WI38 (cell line): ENCODE data around the gene KRT4.

Experiments used
- H3K4me3 ChIP-seq: 2 replicates; pipeline ENCODE4 v1.5.1; 2011; ENCODE audit warnings: low read depth, mild to moderate bottlenecking, control low read depth, low read length
- TF ChIP-seq, protein P1 (sequence below): IDR thresholded peaks from 2 replicates; pipeline ENCODE4 v1.5.1; 2012; ENCODE audit warnings: low read depth, mild to moderate bottlenecking, control low read depth, low read length

KRT4 gene

DNA sequence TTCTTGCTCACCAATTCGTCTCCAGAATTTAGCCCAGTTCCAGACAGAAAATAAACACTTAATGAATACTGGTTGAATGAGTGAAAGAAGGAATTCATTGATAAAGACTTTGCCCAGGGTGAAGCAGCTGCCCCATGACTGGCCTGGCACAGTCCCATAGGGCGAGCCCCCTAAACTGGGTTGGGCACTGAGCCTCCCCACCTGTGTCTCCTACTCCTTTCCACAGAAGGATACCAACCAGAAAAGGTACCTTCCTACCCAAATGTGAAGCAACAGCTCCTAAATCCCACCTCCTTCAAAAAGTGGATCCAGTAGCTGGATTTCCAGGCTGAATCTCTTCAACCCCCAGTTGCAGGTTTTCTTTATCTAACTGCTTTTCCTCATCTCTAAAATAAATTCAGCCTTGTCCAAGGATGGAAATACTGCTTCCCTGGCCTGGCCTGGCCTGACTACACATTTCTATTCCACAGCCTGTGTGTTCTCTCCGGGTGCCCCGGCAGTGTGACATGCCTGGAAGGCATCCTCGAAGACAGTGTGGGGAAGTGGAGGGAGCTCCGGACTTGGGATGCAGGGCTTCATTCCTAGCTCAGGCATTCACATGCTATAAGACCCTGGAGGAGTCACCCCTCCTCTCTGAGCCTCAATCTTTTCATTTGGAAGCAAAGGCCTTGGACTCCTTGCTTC lies 25.6 kb downstream of the KRT4 start:
- TF ChIP-seq, protein P1, sequence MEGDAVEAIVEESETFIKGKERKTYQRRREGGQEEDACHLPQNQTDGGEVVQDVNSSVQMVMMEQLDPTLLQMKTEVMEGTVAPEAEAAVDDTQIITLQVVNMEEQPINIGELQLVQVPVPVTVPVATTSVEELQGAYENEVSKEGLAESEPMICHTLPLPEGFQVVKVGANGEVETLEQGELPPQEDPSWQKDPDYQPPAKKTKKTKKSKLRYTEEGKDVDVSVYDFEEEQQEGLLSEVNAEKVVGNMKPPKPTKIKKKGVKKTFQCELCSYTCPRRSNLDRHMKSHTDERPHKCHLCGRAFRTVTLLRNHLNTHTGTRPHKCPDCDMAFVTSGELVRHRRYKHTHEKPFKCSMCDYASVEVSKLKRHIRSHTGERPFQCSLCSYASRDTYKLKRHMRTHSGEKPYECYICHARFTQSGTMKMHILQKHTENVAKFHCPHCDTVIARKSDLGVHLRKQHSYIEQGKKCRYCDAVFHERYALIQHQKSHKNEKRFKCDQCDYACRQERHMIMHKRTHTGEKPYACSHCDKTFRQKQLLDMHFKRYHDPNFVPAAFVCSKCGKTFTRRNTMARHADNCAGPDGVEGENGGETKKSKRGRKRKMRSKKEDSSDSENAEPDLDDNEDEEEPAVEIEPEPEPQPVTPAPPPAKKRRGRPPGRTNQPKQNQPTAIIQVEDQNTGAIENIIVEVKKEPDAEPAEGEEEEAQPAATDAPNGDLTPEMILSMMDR = no peak
- no peak overlapping the region for H3K4me3 ChIP-seq

DNA sequence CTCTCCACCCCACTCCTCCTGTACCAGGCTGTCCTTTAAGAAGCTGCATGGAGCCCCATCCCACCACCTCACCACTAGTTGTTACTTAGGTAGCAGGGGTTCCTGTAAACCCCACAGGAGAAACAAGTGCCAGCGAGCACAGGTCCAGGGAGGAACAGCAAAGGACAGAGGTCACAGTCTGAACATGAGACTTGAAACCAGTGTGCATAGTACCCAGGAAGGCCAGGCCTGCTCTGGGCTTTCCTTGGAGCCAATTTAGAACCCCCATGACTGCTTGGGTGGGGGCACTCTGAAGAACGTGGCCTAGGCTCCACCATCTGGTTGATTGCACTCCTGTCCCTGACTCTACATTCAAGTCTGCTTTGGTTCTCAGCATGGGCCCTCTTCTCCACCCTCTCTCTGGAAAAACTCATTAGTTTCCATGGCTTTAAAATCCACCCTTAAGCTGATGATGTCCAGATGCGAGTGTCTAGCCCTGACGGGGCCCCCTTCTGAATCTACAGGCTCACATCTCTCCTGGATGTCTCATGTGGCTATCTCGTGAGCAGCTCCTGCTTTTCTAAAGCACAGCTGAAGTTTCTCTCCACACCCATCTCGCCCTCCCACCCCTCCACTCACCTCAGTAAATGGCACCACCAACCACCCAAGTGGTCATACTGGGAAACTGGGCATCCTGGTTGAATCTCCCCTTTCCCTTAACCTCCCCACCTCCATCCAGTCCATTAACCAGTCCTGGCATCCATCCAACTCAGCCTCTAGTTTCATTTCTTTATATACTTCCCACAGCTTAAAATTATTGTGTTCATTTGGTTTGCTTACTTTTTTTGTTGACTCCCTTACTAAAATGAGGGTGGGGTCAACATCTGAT lies 26.4 kb downstream of the KRT4 start:
- TF ChIP-seq, protein P1 = no peak
- H3K4me3 ChIP-seq = no peak overlapping the region

DNA sequence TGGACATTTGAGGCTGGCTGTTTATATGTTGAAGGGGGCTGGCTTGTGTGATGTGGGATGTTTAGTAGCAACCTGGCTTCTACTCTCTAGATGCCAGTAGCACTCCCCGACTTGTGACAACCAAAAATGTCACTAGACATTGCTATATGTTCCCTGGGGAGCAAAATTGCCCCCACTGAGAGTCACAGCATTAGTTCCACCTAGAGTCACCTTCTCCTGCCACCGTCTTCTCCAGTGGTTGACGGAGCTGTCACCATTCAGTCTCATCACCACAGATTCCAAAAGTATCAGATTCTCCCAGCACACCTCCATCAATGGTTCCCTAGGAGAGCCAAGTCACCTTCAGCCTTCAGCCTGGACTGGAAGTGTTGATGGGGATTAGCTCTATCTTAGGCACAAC lies 29.0 kb downstream of the KRT4 start:
- TF ChIP-seq, protein P1 = no peak
- H3K4me3 ChIP-seq = no peak overlapping the region

DNA sequence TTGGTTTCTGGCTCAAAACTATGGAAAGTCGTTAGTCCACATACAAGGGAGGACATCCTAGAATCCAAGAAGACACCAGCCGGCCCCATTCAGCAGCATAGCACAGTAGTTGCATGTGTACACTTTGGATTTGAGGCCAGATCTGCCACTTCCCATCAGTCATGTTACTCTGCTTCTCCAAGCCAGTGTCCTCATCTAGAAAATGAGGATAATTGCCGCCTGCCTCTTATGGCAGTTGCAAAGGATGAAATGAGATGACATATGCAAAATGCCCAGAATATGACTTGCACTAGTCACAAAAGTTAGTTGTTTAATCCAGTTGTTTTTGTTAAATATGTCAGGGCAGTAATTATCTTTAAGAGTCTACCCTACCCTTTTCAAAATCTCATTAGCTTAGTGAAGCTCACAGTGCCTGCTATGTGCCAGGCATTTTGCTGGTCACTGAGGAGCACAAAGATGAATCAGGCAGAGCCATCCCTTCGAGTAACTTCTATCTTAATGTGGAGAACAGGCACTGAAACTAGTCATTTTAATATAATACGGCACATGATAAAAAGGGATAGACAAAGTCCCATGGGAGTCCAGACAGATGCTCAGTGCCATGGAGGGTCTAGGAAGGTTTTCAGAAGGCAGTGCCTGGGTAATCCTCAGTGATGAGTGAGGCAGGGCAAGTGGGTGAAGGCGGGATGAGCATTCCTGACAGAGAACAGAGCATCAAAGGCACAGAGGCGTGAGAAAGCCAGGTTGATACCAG lies 30.2 kb downstream of the KRT4 start:
- TF ChIP-seq, protein P1 = no peak

DNA sequence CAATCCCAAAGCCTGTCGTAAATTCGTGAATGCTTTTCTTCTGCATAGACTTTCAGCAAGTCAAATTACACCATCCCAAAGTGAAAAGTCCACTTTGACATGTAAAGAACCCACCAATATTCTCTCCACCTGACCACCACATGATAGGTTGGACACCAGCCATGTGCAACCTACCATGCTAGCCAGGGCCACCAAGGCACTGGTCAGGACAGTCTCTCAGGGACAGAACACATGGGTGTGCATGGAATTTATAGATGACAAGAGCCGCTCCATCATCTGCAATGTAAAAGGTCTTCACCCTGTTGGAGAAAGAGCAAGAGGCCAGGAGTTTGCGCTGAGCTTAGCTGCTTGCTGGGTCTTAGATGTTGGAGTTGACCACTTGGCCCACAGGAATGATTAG lies 31.4 kb downstream of the KRT4 start:
- TF ChIP-seq, protein P1 = no peak
- H3K4me3 ChIP-seq = no peak overlapping the region

More for the DNA sequence above, 30.2 kb downstream of the KRT4 start:
- H3K4me3 ChIP-seq = no peak overlapping the region

DNA sequence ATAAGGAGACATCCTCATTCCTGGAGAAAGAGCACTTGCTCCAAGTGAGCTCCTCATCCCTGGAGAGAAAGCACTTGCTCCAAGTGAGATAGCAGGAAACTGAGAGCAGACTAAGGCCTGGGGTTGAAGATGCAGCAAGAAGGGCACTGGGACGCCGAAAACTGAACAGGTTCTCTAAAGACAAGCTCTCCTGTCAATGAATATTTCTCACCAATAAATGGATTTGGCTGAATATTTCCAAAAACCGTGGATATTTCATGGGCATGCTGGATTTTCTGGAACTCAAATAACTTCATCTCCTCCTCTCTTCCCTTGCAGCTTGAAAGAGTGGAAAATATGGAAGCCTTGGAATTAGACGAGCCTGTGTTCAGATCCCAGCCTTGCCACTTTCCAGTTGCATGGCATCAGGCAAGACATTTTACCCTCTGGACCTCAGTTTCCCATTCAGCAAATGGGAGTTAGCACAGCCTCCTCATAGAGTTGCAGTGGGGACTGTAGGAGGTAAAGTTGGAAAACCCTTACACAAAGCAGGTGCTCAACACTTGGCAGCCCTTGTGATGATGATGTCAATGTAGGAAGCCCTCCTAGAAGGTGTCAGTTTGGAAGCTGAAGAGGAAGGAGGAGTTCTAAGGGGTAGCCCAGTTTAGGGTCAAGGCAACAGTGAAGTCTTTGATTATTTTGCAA lies 32.4 kb downstream of the KRT4 start:
- TF ChIP-seq, protein P1 = no peak

More for the DNA sequence above, 32.4 kb downstream of the KRT4 start:
- H3K4me3 ChIP-seq = no peak overlapping the region
